ENCODE data around the gene EFNA5.

EFNA5 gene

GRCh38 chr5:107636555-107636954 is 34.2 kb downstream of the EFNA5 start:
- no peak for DNase-seq

DNA sequence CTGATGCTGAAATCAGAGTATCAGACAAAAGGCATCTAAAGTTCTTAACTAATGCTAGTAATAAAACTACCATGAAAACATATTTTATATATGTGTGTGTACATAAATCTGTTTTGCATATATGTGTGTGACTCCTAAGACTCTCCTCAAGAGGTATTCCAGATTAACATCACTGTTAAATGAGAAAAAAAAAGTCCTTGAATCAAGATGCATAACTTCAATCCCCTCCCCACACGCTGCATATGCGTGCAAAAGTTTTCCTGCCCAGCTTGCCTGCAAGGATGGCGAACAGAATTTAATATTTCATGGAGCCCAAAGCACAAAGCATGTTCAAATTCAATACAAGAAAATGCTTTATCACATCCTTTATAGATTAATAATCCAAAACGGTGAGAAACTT is 34.7 kb downstream of the EFNA5 start:
- no peak for DNase-seq

- no peak for DNase-seq
Observed at GRCh38 chr5:107634981-107635848, 35.5 kb downstream of the EFNA5 start.

- no peak for DNase-seq
Observed at GRCh38 chr5:107633171-107633901, 37.4 kb downstream of the EFNA5 start.

DNA sequence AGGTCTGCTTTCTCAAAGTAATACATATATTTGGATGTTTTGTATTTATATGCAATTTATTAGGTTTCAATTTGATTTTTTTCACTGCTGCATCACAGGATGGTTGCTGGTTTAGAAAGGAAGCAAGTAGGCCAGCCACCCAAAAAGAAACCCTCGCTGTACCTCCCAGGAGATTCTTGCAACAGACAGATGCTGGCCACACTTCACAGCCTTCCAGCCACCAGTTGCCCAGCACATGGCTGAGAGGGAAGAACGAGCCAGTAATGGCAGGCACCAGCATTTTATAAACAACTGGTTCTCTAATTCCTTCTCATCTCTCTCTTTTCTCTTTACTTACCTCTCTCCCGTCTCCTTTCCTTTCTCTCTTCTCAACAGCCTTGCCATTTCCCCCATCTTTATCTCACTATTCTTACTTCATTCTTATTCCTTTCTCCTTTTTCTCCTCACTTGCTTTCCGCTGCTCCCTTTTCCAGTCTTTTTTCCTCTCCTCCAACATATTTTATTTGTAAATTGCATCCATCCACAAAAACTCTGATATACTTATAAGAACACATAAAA is 38.9 kb downstream of the EFNA5 start:
- DNase-seq: no peak

DNA sequence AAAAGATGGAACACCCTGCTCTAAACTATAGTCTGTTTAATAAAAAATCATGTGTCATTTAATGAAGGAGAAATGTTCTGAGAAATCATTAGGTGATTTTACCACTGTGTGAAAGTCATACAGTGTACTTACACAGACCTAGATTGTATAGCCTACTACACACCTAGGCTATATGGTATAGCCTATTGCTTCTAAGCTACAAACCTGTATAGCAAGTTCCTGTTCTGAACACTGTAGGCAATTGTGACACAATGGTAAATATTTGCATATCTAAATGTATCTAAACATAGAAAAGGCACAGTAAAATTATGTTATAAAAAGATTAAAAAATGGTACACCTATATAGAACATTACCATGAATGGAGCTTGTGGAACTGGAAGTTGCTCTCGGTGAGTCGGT is 40.6 kb downstream of the EFNA5 start:
- no peak for DNase-seq

GRCh38 chr5:107624235-107624634 is 46.5 kb downstream of the EFNA5 start:
- no peak for DNase-seq

DNA sequence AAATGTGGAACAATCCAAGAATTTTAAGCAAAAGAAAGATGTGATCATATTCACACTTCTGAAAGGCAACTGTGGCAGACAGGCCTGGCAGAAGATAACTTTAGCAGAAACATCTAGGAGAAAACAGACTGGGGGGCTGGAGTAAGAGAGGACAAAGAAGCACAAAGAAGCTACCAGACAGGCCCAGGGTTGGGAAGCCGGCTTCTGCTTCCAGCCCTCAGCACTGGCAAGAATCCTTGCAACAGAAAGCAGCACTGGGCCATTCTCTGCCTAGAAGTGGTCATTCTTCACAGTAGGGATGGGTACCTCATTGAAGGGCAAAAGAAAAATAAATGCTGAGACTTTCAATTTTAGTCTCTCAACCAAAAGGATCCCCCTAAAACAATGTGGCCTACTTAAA is 49.6 kb downstream of the EFNA5 start:
- no peak for DNase-seq

GRCh38 chr5:107619781-107620180 is 51.0 kb downstream of the EFNA5 start:
- DNase-seq: no peak

DNA sequence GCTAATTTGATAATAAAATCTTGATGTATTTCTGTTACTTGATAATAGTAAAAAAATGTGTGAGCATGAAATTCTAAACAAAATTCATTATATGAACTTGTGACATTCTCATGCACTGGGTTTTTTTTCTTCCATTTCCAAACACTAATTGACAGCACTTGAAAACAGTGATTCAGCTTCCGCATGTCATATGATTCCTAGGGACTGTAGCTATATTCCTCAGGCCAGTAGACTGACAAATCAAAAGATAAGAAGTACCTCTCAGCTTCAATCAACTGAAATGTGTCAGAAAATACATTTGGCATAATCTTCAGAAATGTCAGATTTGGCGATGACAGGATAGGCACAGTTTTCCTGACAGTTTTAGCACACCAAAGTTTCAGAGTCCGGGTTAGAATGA is 52.5 kb downstream of the EFNA5 start:
- DNase-seq: no peak

DNA sequence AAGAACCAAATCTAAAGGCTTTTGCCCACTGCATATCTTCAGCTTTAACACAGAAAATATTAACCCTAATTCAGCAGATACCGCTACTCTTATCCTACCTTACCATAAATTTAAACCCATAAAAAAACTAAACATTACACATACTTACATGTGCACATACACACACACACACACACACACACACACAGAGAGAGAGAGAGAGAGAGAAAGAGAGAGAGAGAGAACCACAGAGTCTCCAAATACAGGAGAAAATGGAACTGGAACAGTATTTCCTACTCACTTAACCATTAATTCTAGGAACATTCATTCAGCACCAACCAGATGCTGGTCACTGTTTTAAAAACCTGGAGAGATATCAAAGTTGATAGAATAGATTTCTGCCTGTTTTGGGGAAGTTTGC is 53.7 kb downstream of the EFNA5 start:
- no peak for DNase-seq

GRCh38 chr5:107616213-107616612 is 54.5 kb downstream of the EFNA5 start:
- no peak for DNase-seq

GRCh38 chr5:107615299-107615817 is 55.4 kb downstream of the EFNA5 start:
- no peak for DNase-seq

DNA sequence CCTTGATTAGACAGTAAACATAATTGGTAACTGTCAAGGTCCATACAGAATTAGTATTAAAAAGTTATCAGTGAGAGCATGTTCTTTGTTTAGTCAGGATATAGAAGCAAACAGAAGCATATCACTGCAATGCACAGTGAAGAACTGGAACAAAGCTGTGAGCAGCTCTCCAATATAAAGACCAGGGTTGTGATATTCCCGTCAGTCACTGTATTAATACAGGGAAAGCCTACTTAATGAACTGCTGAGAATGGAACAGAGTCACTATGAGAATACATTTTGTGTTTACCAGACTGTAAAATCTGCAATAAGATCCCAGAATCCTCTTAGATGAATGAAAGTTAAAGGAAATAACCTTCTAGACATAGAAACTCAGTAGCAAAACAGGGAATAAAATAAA is 58.2 kb downstream of the EFNA5 start:
- DNase-seq: no peak

DNA sequence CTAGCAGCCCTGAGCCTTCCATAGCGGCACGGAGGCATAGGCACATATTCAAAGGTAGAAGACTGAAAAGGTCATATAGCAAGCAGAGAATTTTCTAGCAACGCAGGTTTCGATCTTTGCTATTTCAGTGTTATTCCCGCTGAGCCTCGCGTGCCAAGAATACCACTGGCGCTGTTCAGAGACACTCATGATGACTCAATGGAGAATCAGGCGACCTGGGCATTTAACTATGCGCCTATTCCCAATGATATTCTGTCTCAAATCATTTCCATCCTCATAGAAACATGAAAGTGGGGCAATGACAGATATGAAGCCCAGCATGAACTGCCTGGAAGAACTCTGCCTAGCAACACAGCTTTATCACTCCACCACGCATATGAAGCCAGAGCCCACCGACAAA is 59.9 kb downstream of the EFNA5 start:
- DNase-seq: no peak

- no peak for DNase-seq
Observed at GRCh38 chr5:107607671-107608345, 62.9 kb downstream of the EFNA5 start.

DNA sequence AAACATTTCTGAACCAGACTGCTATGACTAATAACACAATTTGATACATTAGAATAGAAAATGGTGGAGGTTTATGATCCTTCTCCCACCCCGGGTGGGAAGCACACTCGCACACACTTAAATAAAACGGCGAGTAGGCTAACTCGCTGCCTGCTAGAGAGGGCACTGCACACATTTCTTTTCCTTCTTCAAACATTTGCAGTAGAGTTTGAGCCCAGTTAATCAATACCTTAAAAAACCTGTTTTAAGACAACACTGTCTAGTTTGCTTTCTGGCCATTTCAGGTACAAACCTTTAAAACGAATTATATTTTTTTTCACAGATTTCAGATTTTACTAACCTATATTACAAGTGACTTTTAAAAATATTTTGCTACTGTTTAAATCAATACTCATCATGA is 63.5 kb downstream of the EFNA5 start:
- no peak for DNase-seq

GRCh38 chr5:107605596-107606125 is 65.1 kb downstream of the EFNA5 start:
- no peak for DNase-seq

GRCh38 chr5:107604990-107605389 is 65.7 kb downstream of the EFNA5 start:
- DNase-seq: no peak

DNA sequence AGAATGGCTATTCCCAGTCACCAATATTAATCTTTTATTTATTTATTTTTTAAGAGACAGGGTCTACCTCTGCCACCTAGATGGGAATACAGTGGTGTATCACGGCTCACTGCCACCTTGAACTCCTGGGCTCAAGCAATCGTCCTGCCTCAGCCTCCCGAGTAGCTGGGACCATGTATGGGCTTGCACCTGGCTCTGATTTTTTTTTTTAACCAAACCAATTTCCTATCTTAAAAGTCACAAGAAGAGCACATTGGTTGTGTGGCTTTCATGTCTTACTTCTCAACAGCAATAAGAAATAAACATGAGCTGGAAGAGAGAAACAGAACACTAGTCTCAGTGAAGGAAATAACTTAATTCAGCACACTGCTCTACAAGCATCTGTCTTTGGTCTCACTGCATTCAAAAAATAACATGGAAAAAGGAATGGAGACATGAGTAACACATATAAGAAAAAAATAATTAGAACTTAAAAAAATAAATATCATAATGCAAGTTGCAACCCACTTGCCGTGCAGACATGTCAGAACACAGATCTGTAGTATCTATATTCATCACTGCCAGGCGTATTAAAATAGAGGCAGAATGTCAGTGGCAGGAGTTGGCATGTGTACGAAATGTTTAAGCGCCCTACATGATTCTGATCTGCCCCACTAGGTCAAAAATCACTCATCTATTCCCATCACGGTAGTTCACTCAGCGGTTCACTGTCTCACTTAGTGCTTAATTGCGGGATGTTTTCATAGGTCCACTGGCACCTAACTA is 66.4 kb downstream of the EFNA5 start:
- DNase-seq: no peak

- DNase-seq: no peak
Observed at GRCh38 chr5:107603349-107603748, 67.4 kb downstream of the EFNA5 start.

- no peak for DNase-seq
Observed at GRCh38 chr5:107602896-107603295, 67.8 kb downstream of the EFNA5 start.
